NCI-H1092 (cell line): ENCODE measurements around the gene OOSP3.
"Not testable (repeated sequence)": the region's sequence is repeated elsewhere in the genome, so short reads cannot be mapped to it uniquely, and the experiment has no call there.

Experiments
- DNase-seq: peaks from one replicate; lab custom pipeline; 2025; lab: John Stamatoyannopoulos, UW

Gene OOSP3

DNA sequence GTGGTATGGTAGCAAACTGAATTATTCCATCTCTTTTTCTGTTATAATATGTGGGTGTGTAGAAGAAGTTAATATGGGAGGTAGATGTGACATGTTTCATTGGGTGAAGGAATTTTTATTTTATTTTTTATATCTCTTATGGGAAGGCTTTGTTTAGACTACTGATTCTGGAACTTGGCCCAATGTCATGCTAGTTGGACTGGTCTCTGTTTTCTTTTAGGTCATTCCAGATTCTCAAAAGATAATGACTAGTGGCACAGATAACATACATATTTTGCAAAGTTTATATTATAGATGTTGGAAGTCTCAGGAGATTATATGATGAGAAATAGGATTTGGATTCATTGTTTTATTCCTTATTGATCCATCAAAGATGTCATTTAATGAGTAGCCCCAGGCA, 1.3 kb upstream of the OOSP3 start:
- DNase-seq = no peak

DNA sequence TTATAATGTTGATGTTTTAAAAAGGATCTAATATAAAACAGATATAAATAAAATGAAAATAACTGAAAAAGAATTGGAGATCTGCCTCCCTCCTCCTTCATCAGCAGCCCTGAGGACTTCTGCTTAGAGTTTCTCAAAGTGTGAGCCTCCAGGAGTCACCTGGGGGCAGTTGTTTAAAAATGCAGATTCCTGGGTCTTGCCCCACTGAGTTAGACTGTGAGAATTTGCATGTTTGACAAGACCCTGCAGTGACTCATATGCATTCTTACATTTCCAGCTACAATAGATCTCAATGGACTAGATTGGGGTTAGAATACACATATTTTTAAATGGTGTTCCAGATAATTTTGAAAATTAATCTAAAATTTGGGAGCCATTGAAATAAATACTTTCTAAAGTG, 798 bp upstream of the OOSP3 start:
- DNase-seq = no peak

DNA sequence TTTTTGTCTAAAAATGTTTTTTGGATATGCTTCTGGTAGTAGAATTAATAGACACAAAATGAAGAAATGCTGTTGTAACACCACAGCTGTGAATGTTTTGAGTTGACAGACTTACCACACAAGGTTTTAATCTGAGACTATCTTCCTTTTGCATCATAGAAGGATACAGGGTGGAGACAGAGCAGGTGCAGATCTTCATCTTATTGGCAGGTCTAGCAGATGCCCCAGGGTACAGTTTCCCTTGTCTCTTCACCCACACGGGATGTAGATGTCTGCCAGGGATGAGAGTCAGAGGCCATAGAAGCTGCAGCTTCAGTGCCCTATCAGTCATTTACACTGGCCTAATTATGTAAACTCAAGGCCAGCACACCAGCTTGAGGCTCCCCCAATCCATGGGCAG, 985 bp downstream of the OOSP3 start:
- no peak for DNase-seq

DNA sequence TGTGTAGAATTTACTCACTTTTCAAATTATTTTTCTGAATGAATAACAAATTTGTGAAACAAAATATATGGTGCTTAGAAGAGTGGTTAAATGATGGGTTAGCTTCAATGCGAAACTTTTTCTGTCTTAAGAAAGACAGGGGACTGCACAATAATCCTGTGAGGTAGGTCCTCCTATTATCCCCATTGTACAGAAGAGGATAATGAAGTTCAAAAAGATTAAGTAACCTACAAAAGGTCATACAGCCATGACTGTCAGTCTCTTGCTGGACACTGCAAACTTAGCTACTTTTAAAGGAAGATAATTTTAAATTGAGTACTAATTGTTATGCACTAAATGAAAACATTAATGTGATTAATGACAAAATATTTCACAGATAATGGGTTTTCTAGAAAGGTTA, 5.0 kb downstream of the OOSP3 start:
- no peak for DNase-seq

DNA sequence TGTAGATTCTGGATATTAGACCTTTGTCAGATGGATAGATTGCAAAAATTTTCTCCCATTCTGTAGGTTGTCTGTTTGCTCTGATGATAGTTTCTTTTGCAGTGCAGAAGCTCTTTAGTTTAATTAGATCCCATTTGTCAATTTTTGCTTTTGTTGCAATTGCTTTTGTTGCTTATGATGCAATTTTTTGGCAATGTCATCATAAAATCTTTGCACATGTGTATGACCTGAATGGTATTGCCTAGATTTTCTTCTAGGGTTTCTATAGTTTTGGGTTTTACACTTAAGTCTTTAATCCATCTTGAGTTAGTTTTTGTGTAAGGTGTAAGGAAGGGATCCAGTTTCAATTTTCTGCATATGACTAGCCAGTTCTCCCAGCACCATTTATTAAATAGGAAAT, 8.6 kb downstream of the OOSP3 start:
- not testable (repeated sequence) for DNase-seq

DNA sequence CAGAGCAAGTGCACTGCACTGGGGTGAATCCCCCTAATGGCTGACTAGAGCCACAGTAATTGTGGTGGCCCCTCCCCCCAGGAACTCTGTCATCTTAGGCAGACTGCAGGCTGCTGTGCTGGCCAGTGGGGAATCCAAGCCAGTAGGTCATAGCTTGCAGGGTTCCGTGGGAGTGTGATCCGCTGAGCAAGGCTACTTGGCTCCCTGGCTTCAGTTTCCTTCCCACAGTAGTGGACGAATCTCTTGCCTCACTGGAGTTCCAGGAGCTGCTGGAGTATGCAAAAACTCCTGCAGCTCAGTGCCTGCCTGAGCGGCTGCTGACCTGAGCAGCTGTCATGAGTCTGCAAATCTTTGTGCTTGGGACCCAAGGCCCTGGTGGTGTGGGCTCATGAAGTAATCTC, 13.2 kb downstream of the OOSP3 start:
- DNase-seq = no peak

DNA sequence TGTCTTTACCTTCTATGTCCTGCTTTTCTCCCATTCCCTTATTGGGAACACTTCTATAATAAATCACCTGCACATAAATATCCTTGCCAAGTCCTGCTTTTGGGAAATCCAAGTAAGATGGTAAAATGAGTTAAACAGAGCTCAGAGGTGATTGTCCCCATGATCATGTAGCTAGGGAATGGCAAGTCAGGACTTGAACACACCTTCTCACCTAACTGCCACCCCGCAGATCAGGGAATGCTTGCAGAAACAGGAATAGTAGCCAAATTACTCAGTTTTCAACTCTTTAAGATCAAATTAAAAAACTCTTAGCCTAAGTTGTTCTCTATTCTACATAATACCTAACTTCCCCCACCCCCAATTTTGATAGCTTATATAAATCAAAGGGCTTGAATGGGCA, 16.0 kb downstream of the OOSP3 start:
- DNase-seq = no peak

DNA sequence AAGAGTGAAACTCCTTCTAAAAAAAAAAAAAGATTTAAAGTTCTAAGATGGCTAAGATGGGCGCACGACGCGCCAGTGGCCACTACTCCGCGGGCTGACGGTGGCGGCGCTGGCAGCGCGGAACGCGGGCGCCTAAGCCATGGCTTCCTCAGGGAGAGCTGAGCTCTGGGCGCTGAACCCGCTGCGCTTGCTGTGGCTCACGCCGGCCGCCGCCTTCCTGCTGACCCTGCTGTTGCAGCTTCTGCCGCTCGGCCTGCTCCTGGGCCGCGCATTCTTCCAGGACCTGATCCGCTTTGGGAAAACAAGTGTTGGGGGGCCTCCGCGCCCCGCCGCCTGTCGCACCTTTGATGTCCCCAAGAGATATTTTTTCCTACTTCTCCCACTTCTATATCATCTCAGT, 19.5 kb downstream of the OOSP3 start:
- no peak for DNase-seq

DNA sequence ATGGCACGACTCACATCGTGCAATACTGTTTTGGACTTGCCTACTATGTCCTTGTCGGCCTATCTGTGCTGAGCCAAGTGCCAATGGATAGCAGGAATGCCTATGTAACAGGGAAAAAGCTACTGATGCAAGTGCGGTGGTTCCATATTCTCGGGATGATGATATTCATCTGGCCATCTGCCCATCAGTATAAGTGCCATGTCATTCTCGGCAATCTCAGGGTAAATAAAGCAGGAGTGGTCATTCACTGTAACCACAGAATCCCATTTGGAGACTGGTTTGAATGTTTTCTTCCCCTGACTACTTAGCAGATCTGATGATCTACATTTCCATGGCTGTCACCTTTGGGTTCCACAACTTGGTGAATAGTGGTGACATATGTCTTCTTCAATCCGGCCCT, 20.1 kb downstream of the OOSP3 start:
- no peak for DNase-seq

DNA sequence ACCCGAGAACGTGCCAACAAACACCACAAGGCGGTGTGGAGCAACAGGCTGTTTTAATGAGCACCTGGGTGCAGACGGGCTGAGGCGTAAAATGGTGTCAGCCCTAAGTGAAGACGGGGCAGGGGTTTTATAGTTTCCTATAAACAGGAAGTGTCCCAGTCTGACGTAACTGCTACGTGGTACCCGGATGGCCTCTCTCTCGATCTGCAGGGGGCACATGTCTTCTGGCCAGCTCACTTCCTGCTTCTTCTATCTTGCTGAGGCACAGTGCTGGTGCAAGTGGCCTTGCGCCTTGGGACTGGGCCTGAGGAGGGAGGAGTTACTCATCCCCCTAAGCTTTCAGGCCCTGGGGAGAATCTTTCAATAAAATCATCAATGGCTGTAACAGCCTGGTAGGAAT, 20.9 kb downstream of the OOSP3 start:
- DNase-seq = no peak

DNA sequence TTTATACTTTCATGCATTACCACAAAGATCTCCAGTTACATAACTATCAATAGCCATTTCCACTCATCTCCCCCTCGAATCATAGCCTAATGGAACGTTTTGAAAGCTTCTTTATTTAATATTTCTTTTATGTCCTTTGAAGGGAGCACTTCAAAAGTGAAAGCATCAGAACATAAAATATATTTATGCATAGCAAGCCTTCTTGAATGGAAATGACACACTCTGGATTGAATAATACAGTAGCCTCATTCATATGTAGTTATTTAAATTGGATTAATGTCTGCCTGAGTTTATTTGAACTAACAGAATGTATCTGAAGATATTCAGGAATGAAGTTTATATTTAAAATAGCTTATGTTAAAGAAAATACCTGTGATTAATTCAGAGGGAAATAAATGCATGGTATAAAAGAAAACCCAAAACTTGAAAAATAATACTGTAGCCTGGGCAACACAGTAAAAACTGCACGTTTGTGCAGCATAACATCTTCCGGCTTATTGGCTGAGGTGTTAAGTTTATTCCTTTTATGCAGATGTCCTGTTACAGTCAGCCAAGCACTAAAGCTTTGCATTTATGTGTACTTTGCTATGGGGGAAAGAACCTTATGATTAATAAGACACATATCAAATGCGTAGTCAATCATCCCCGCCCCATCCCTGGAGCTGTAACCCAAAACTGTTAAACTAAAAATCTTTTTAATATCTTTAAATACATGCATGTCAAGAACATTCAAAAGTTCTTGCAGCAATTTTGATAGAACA, 22.0 kb downstream of the OOSP3 start:
- DNase-seq = no peak

DNA sequence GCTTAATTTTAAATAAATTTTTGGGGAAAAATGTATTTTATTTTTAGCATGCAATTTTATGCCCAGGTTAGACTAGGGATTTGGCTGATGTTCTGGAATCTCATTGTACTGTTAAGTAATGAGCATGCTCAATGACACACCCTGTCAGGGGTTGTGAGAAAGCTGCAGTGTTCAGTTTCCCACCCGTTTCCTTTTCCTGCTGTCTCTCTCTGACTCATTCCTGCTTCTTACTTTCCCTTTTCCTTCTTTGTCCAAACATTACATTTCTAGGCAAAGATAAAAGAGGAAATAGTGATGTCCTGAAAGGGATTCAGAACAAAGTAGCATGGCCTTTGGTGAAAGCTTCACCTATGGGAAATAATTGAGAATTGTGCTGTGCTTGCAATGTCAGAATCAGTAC, 22.7 kb downstream of the OOSP3 start:
- DNase-seq = no peak

DNA sequence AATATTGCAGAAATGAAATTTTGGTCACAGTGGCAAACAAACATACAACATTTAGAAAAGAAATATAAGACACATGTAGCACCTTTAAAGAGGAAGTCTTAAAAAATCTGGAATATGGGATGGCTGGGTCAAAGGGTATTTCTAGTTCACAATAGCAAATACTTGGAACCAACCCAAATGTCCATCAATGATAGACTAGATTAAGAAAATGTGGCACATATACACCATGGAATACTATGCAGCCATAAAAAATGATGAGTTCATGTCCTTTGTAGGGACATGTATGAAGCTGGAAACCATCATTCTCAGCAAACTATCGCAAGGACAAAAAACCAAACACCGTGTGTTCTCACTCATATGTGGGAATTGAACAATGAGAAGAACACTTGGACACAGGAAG, 25.0 kb downstream of the OOSP3 start:
- not testable (repeated sequence) for DNase-seq

DNA sequence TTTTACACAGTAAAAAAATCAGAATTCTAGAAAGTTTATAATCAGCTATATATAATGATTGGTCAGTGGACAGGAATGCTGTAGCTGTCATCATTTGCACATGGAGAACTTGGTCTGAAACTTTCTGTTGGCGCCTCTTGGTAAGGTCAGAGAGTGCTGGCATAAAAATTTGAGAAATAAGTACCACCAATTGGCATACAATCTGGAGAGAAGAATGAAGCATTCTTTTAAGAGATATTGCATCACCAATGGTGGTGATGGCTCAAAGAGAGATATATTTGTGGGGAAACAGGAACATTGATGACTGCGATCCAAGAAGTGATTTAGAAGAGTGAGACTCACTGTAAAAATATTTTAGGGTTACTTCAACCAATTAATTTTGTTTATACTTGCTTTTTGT, 39.9 kb downstream of the OOSP3 start:
- no peak for DNase-seq

DNA sequence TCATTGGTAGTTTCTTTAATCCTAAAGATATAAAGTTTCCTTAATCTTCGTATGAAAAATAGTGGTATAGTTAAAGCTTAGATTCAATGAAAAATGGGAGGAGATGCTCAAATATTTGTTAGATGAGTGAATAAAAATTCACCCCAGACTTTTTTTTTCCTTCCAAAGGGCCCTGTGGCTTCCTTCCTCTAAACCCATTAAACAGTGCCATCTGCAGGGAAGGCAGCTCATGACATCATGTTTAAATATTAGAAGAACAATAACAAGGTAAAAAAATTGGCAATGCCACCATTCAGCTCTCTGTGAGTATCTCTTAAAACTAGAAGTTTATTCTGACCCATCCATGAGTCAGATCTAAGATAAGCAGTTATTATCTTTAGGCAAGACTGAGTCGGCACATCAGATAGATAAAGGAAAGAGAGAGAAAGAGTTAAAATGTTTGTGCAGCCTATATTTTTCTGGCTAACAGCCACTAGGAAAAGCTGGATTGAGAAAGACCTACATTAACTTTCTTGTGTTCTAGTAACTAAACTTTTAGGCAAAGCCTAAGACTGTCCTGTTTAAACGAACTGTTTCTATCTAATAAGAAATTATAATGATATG, 40.5 kb downstream of the OOSP3 start:
- DNase-seq = no peak

DNA sequence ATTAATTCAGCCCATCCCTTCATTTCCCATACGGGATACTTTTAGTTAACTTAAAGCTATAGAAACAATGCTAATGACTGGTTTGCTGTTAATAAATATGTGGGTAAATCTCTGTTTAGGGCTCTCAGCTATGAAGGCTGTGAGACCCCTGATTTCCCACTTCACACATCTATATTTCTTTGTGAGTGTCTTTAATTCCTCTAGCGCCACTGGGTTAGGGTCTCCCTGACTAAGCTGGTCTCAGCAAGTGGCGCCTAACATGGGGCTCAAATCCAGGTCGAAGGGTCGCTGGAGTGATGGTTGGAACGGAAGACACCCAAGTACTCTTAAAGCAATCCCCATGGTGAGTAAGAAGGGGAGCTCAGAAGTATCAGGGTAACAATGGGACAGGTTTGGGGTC, 45.2 kb downstream of the OOSP3 start:
- no peak for DNase-seq

DNA sequence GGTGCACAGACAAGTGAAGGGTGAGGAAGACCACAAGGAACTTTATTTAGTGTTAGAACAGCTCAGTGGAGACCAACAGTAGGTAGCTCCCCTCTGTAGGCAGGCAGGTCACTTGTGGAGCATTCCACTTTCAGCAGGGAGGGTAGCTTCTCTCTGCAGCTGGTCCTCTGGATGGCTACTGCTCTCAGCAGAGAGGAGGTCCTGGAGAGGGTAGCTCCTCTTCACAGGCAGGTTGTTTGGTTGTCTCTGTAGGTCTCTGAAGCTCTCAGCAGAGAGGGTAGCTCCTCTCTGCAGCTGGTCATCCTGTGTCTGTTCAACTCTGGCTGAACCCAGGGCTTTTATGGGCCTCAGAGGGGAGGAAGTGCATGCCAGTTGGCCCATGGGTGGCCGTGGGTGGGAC, 53.1 kb downstream of the OOSP3 start:
- no peak for DNase-seq

DNA sequence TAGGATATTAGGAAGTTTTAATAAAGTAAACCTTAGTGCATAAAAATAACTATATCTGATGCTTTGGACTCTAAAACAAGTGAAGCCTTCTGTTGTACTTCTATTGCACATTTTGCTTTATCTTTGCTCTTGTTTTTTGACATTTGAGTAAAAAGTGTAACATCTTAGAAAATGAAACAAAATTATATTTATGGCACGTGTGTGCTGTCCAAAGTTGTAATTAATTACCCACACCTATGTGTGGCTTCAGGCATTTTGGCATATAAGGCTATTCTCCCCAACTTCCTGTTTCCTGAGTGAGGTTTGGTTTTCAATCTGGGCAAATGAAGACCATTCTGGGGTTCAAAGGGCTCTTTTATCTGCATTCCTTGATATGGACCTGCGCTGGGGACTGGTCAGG, 59.5 kb downstream of the OOSP3 start, which contains the start of gene OOSP1:
Gene OOSP1 (plus strand): TSS at position 301 of the 400 bp plus-strand sequence. CDS start 23 bp downstream, at position 324.
- DNase-seq = no peak

DNA sequence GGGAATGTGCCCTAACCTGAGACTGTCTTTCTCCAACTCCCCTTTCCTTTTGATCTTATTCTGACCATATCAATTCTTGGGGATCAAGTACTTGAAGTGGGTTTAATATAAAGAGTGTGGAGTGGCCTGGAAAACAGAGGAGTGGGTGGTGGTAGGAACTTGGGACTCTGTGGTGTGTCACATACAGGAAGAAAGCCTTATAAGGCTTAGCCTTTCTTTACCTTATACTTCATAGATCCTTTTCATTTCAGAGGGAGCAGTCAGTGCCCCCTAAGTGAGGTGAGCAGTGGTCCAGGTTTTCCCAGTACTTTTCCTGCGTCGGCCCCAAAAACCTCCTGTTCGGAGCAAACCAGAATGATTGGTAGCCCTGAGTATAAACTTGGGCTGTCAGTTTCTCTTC, 60.1 kb downstream of the OOSP3 start:
- DNase-seq = no peak

DNA sequence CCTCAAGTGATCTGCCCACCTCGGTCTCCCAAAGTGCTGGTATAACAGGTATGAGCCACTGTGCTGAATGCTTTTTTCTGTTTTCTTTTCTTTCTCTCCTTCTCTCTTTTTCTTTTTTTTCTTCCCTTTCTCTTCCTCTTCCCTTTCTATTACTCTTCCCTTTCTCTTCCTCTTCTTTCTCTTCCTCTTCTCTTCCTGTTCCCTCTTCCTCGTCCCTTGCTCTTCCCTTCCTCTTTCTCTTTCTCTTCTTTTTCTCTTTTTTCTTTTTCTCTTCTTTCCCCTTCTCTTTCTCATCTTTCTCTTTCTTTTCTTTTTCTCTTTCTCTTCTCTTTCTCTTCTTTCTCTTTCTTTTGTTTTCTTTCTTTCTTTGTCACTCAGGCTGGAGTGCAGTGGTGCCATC, 60.9 kb downstream of the OOSP3 start:
- DNase-seq = no peak

DNA sequence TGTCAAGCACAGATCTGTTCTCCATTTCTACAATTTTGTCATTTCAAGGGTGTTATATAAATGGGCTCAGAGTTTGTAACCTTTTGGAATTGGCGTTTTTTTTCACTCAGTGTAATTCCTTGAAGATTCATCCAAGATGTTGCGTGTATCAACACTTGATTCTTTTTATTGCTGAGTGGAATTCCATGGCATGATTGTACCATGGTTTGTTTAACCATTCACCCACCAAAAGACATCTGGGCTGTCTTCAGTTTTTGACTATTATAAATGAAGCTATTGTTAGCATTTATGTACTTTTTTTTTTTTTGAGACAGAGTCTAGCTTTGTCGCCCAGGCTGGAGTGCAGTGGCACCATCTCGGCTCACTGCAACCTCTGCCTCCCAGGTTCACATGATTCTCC, 62.5 kb downstream of the OOSP3 start:
- no peak for DNase-seq

DNA sequence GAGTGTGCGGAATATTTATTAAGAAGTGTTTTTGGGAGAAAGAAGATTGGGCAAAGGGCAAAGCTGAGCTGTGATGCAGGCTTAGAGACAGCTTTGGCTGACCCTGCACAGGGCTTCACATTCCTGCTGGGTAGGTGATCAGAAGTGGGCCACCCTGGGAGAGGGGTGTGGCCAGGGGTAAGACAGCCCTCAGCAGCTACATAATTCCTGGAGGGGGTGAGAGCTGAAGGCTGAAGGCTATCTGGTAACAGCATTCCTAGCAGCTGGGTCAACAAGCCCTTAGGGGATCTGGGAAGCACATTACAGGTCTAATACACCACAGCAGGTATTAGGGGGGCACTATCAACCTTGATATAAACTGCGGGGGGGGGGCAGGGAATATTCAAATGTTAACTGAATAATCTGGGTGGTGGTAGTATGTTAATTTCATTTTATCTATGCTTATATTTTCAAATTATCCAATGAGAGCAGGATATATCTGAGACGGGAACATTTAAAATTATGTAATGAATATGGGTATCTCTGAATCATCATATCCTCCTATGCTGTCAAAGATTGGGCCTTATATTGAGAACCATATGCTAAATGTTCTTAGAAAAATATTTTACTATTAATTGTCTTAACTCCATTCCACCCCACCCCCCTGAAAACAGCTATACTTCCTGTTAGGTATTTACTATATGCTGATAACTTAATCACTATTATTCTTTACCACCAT, 65.6 kb downstream of the OOSP3 start:
- DNase-seq = no peak

DNA sequence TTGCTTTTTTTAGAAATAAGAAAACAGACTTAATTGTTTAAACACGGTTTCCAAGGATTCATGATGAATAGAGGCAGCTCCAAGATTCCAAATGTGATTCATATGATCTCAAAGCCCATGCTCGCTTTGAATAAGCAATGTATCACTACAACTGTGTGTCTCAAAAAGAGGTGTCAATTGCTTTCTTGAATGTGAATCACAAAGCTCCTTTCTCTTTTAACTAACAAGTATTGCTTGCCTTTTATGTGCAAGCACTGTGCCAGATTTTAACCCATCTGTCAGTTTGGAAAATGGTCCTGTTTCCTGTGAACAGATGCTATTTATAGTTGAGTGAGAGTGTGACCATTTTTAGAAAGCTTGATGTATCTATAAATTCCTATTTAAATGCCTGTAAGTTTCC, 66.1 kb downstream of the OOSP3 start:
- DNase-seq = no peak
